ENCODE data around the gene ZMYM1. TPM values are rescaled to one million over a fixed set of nuclear protein-coding genes. Genes with fewer than 3 reads are reported as not detected.
A peak's percentile ranks its signal among the peaks of the same experiment; 100 is the strongest.
"Not testable (repeated sequence)": the region's sequence is repeated elsewhere in the genome, so short reads cannot be mapped to it uniquely, and the experiment has no call there.

Gene ZMYM1
- total RNA-seq, 2 donors from 2014 or later = 4.3 to 6.0 TPM

DNA sequence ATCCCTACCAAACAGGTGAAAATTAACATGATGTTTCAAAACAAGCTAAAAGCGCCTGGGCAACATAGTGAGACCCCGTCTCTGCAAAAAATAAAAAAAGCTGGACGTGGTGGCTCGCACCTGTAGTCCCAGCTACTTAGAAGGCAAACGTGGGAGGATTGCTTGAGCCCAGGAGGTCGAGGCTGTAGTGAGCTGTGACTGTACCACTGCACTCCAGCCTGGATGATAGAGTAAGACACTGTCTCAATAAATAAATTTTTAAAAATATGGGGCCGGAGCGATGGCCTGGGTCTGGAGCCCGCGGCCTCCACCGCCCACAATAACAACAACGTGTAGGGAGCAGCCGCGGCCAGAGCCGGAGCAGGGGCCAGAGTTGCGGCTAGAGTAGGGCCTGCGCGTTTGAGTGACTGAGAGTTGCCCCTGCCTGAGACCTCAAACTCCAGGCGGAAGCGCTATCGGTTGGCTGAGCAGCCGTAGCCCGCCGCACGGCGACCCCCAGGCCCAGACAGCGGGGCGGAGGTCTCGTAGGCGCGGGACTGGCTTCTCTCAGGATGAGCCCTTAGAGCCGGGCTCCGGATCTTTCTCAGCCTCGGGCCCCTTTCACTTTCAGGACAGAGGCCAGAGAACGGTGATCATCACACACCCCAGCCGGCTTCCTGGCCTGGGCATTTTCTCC lies 41.4 kb downstream of the ZMYM1 start:
- Histone ChIP-seq H3K27me3 (no peaks in the 10 kb centered on the region), H3K9me3 (no peaks in the 10 kb centered on the region), H3K27ac (no peak overlapping the region), H3K4me3 (no peak overlapping the region), H3K4me1 (no peaks in the 10 kb centered on the region), H3K36me3 (replicated peaks in 1 of 2; ENCODE audit: insufficient read depth in 1 of 2, low read depth in 2 of 2) (no peaks in the 10 kb centered on the region)
- WGBS, 2 donors = 32 to 38% methylated on average over 15 to 36 of the region's 36 CpGs
- ATAC-seq (peak; percentile 18), DNase-seq (no peak)
- intact Hi-C loops (cut with DNase I) = no loop called here
- TF ChIP-seq POLR2A (IDR thresholded peaks at IDR 0.05) = no peak
- no peak for TF ChIP-seq CTCF (IDR thresholded peaks at IDR 0.05)

GRCh38 chr1:35122311-35122710 lies 43.1 kb downstream of the ZMYM1 start:
- no peak overlapping the region for H3K4me3 ChIP-seq
- no peak overlapping the region for H3K27ac ChIP-seq
- TF ChIP-seq CTCF (IDR thresholded peaks at IDR 0.05) = no peak
- no peaks in the 10 kb centered on the region for H3K36me3 ChIP-seq (replicated peaks in 1 of 2; ENCODE audit: insufficient read depth in 1 of 2, low read depth in 2 of 2)
- DNase-seq = no peak
- no peaks in the 10 kb centered on the region for H3K27me3 ChIP-seq
- no peaks in the 10 kb centered on the region for H3K4me1 ChIP-seq
- WGBS, 2 donors = 88 to 94% methylated on average over 9 of the region's 9 CpGs
- no peaks in the 10 kb centered on the region for H3K9me3 ChIP-seq
- ATAC-seq = no peak
- intact Hi-C loops (cut with DNase I) = no loop called here

DNA sequence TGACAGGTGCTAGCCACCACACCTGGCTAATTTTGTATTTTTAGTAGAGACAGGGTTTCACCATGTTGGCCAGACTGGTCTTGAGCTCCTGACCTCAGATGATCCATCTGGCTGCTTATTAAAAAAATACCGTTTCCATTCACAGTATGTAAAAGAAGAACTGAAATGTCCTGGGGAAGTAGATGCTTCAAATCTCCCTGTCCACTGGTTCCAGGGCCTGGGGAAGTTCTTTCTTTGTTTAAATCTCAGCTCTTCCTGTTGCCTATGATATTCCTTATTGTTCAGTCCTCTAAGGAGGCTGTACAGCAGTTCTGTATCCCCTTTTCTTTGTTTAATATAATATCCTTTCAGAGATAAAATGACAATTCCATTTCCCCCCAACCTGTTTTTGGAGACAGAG lies 47.4 kb downstream of the ZMYM1 start:
- Histone ChIP-seq H3K4me3 (no peak overlapping the region), H3K27me3 (no peaks in the 10 kb centered on the region), H3K27ac (no peak overlapping the region), H3K36me3 (replicated peaks in 1 of 2; ENCODE audit: insufficient read depth in 1 of 2, low read depth in 2 of 2) (no peaks in the 10 kb centered on the region), H3K4me1 (no peaks in the 10 kb centered on the region), H3K9me3 (no peaks in the 10 kb centered on the region)
- intact Hi-C loops (cut with DNase I) = no loop called here
- no peak for ATAC-seq
- no peak for DNase-seq
- TF ChIP-seq POLR2A (IDR thresholded peaks at IDR 0.05) = no peak
- WGBS, 2 donors = 92 to 100% methylated on average over 1 of the region's 1 CpG

GRCh38 chr1:35129080-35129479 lies 49.9 kb downstream of the ZMYM1 start:
- no peaks in the 10 kb centered on the region for H3K27me3 ChIP-seq
- H3K4me1 ChIP-seq = no peaks in the 10 kb centered on the region
- H3K9me3 ChIP-seq = no peaks in the 10 kb centered on the region
- H3K36me3 ChIP-seq (replicated peaks in 1 of 2; ENCODE audit: insufficient read depth in 1 of 2, low read depth in 2 of 2) = no peaks in the 10 kb centered on the region
- no peak for ATAC-seq
- no peak overlapping the region for H3K4me3 ChIP-seq
- H3K27ac ChIP-seq = no peak overlapping the region
- no peak for TF ChIP-seq CTCF (IDR thresholded peaks at IDR 0.05)
- no peak for DNase-seq
- intact Hi-C loops (cut with DNase I) = no loop called here

DNA sequence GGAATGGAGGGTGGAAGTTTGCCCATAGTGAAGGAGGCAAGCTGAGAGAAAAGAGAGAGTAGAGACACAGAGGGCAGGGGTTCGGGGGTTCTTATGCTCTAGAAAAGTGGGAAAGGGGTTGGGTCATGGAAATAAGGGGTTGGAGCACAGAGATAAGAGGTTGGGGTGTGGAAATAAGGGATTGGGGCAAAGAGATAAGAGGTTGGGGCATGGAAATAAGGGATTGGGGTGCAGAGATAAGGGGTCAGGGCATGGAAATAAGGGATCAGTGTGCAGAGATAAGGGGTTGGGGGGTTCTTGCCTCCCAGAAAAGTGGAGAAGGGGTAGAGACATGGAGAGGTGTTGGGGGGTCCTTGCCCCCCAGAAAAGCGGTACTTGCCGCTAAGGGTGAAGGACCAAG lies 57.6 kb downstream of the ZMYM1 start:
- ATAC-seq (no peak), DNase-seq (no peak)
- no peaks in the 10 kb centered on the region for H3K27me3 ChIP-seq
- H3K27ac ChIP-seq = no peak overlapping the region
- 93 to 95% methylated on average over 3 of the region's 3 CpGs for WGBS, 2 donors
- H3K36me3 ChIP-seq (replicated peaks in 1 of 2; ENCODE audit: insufficient read depth in 1 of 2, low read depth in 2 of 2) = no peaks in the 10 kb centered on the region
- no peaks in the 10 kb centered on the region for H3K9me3 ChIP-seq
- intact Hi-C loops (cut with DNase I) = no loop called here
- no peak for TF ChIP-seq POLR2A (IDR thresholded peaks at IDR 0.05)
- TF ChIP-seq CTCF (IDR thresholded peaks at IDR 0.05) = no peak
- H3K4me3 ChIP-seq = no peak overlapping the region
- peaks cover 5% of the 10 kb centered on the region for H3K4me1 ChIP-seq

DNA sequence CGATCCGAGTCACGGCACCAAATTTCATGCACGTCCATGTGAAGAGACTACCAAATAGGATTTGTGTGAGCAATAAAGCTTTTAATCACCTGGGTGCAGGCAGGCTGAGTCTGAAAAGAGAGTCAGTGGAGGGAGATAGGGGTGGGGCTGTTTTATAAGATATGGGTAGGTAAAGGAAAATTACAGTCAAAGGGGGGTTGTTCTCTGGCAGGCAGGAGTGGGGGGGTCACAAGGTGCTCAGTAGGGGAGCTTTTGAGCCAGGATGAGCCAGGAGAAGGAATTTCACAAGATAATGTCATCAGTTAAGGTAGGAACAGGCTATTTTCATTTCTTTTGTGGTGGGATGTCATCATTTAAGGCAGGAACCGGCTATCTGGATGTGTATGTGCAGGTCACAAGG lies 58.4 kb downstream of the ZMYM1 start:
- DNase-seq; H3K36me3 ChIP-seq (replicated peaks in 1 of 2; ENCODE audit: insufficient read depth in 1 of 2, low read depth in 2 of 2); H3K4me3 ChIP-seq; H3K27me3 ChIP-seq; intact Hi-C loops (cut with DNase I); ATAC-seq; H3K27ac ChIP-seq; H3K9me3 ChIP-seq: not testable (repeated sequence)
- H3K4me1 ChIP-seq = peaks cover 13% of the 10 kb centered on the region
- WGBS, 2 donors = 88 to 93% methylated on average over 5 of the region's 5 CpGs

DNA sequence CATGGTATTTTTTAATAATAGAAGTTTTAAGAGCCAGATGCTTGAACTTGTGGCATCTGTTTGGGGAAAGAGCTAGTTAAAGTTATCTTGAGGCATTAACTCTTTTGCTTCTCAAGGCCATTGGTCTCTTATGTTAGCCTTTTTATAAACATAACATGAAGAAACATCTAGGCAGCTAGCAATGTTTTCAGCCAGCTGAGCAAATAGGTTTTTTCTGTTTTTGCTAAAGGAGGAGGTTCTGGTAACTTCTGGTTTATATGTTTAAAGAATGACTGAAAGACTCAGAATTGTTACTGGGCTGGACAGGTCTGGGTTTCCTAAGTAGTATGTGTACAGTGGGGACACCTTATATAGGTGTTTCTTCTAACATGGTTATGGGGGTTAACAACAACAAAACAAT lies 63.1 kb downstream of the ZMYM1 start:
- DNase-seq (peak in 1 of 4 donors; percentile 22), ATAC-seq (peak; percentile 61)
- H3K4me3 ChIP-seq; H3K27me3 ChIP-seq; intact Hi-C loops (cut with DNase I); H3K36me3 ChIP-seq (replicated peaks in 1 of 2; ENCODE audit: insufficient read depth in 1 of 2, low read depth in 2 of 2); H3K9me3 ChIP-seq: not testable (repeated sequence)
- peak overlapping the region; percentile 22 to 62 (median 42) for H3K27ac ChIP-seq
- H3K4me1 ChIP-seq = peaks cover 44% of the 10 kb centered on the region

DNA sequence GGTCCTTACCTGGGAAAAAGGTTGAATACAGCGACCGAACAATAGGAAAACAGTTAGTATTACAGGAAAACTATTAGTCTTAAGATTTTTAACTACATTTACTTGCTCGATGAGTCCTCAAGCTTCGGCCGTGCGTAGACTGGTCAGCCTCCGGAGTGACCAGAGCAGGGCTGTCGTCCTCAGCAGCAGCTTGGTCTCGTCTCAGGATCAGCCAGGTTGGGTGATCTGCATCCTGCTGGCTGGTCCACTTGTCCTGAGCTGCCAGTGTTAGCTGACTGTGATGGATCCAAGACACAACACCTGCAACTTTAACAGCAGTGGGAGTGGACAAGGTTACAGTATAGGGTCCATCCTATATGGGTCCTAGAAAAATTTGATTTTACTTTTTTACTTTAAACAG lies 63.5 kb downstream of the ZMYM1 start:
- intact Hi-C loops (cut with DNase I); H3K4me3 ChIP-seq; H3K9me3 ChIP-seq; H3K36me3 ChIP-seq (replicated peaks in 1 of 2; ENCODE audit: insufficient read depth in 1 of 2, low read depth in 2 of 2); H3K27me3 ChIP-seq; ATAC-seq: not testable (repeated sequence)
- 24 to 47% methylated on average over 9 of the region's 9 CpGs for WGBS, 2 donors
- peak in 3 of 4 donors; percentile 15 to 27 (median 20) for DNase-seq
- Histone ChIP-seq H3K4me1 (peaks cover 44% of the 10 kb centered on the region), H3K27ac (peak overlapping the region; percentile 22 to 62 (median 42))
